ENCODE data around the gene PPP3CA. TPM values are rescaled to one million over a fixed set of nuclear protein-coding genes. Genes with fewer than 3 reads are reported as not detected.

The PPP3CA gene
- total and polyA plus RNA-seq, 2 donors from 2014 or later: 6.9 to 31.5 TPM

DNA sequence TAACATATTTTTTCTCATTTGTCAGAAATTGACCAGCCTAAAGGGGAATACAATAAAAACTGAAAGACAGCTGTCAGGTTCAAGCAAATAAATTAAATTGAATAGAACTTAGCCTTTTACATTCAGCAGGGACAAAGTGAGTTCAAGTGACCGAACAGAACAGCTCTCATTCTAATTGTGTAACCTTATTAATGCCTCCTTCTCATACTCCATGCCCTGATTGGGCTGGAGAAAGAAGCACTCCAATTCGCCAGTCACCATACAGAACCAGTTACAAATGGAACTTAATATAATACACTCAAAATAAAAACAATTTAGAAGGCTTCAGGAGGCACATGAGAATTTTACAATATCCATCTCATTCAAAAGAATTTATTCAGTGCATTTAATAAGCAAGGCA is 8.0 kb downstream of the PPP3CA start:
- FAIRE-seq (no peak), DNase-seq (no peak)
- no peaks in the 10 kb centered on the region for H3K27me3 ChIP-seq (ENCODE audit: control insufficient read depth, insufficient read depth, low read length)
- H3K9ac ChIP-seq (ENCODE audit: low read length in 3 of 3): no peak overlapping the region
- H3K4me1 ChIP-seq (ENCODE audit: control insufficient read depth in 2 of 3, insufficient read depth in 2 of 3, low read depth in 1 of 3, low read length in 3 of 3): no peaks in the 10 kb centered on the region
- TF ChIP-seq, protein P1, sequence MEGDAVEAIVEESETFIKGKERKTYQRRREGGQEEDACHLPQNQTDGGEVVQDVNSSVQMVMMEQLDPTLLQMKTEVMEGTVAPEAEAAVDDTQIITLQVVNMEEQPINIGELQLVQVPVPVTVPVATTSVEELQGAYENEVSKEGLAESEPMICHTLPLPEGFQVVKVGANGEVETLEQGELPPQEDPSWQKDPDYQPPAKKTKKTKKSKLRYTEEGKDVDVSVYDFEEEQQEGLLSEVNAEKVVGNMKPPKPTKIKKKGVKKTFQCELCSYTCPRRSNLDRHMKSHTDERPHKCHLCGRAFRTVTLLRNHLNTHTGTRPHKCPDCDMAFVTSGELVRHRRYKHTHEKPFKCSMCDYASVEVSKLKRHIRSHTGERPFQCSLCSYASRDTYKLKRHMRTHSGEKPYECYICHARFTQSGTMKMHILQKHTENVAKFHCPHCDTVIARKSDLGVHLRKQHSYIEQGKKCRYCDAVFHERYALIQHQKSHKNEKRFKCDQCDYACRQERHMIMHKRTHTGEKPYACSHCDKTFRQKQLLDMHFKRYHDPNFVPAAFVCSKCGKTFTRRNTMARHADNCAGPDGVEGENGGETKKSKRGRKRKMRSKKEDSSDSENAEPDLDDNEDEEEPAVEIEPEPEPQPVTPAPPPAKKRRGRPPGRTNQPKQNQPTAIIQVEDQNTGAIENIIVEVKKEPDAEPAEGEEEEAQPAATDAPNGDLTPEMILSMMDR (IDR thresholded peaks at IDR 0.05; ENCODE audit: borderline replicate concordance, extremely low read depth, insufficient read depth): no peak
- no peak overlapping the region for H3K4me3 ChIP-seq (ENCODE audit: low read length in 3 of 3)
- H3K27ac ChIP-seq (ENCODE audit: low read depth in 2 of 2, low read length in 2 of 2): no peak overlapping the region
- no peaks in the 10 kb centered on the region for H3K36me3 ChIP-seq (ENCODE audit: control insufficient read depth in 2 of 3, insufficient read depth in 3 of 3, low read length in 3 of 3)
- no peaks in the 10 kb centered on the region for H3K9me3 ChIP-seq (ENCODE audit: control insufficient read depth in 2 of 3, insufficient read depth in 1 of 3, low read length in 3 of 3)
- intact Hi-C loops (cut with DNase I): no loop called here

DNA sequence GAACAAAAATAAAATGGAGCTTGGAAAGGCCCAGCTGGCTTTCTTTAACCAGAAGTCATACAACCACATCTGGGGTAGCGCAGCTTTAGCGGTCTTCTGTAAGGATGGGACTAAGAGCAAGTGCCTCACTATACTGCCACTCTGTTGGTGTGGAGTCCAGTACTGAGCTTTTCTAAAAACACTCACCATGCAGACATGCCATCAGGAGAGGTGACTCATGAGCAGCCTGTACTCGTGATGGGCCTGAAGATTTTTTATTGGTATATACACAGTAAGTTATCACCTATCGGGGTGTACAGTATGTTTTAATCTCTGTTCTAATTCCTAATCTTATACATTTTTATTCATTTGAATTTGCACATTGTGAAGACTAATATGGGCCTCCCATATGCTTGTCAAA is 9.6 kb downstream of the PPP3CA start:
- intact Hi-C loops (cut with DNase I): no loop called here
- FAIRE-seq (no peak), DNase-seq (no peak)
- Histone ChIP-seq H3K36me3 (ENCODE audit: control insufficient read depth in 2 of 3, insufficient read depth in 3 of 3, low read length in 3 of 3) (no peaks in the 10 kb centered on the region), H3K27ac (ENCODE audit: low read depth in 2 of 2, low read length in 2 of 2) (no peak overlapping the region), H3K4me1 (ENCODE audit: control insufficient read depth in 2 of 3, insufficient read depth in 2 of 3, low read depth in 1 of 3, low read length in 3 of 3) (no peaks in the 10 kb centered on the region), H3K4me3 (ENCODE audit: low read length in 3 of 3) (no peak overlapping the region), H3K9ac (ENCODE audit: low read length in 3 of 3) (no peak overlapping the region), H3K9me3 (ENCODE audit: control insufficient read depth in 2 of 3, insufficient read depth in 1 of 3, low read length in 3 of 3) (no peaks in the 10 kb centered on the region), H3K27me3 (ENCODE audit: control insufficient read depth, insufficient read depth, low read length) (no peaks in the 10 kb centered on the region)
- TF ChIP-seq, protein P1 (IDR thresholded peaks at IDR 0.05; ENCODE audit: borderline replicate concordance, extremely low read depth, insufficient read depth): no peak

DNA sequence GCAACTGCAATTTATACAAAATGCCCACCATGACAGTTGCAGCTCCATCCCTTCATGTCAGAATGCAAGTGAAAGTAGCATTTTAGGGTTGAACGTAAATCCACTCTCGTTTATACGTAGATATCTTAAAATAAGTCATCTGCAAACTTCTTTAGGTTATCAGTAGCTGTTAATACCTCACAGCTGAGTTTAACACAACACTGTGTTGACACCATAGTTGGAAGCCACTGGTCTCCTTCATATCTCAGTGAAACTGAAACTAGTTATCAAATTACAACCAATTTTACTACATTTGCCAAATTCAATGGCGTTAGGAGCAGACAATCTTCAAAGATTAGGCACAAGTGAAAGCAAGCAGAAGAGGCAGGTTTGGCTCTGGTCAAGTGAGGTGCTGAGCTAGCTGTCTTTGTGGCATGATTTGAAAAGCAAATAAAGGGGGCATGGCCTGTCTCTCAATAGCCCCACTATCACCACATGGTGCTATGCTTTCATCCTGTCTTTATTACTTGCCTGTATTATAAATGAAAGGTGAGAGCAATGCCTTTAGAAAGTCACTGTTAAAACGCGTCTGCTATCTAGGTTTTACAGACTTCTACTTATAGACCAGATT is 12.3 kb downstream of the PPP3CA start:
- no peak for DNase-seq
- no peak for FAIRE-seq
- no peaks in the 10 kb centered on the region for H3K4me1 ChIP-seq (ENCODE audit: control insufficient read depth in 2 of 3, insufficient read depth in 2 of 3, low read depth in 1 of 3, low read length in 3 of 3)
- H3K9me3 ChIP-seq (ENCODE audit: control insufficient read depth in 2 of 3, insufficient read depth in 1 of 3, low read length in 3 of 3): no peaks in the 10 kb centered on the region
- no peaks in the 10 kb centered on the region for H3K27me3 ChIP-seq (ENCODE audit: control insufficient read depth, insufficient read depth, low read length)
- H3K36me3 ChIP-seq (ENCODE audit: control insufficient read depth in 2 of 3, insufficient read depth in 3 of 3, low read length in 3 of 3): no peaks in the 10 kb centered on the region
- H3K9ac ChIP-seq (ENCODE audit: low read length in 3 of 3): no peak overlapping the region
- intact Hi-C loops (cut with DNase I): no loop called here
- no peak overlapping the region for H3K27ac ChIP-seq (ENCODE audit: low read depth in 2 of 2, low read length in 2 of 2)
- TF ChIP-seq, protein P1 (IDR thresholded peaks at IDR 0.05; ENCODE audit: borderline replicate concordance, extremely low read depth, insufficient read depth): no peak
- H3K4me3 ChIP-seq (ENCODE audit: low read length in 3 of 3): no peak overlapping the region

DNA sequence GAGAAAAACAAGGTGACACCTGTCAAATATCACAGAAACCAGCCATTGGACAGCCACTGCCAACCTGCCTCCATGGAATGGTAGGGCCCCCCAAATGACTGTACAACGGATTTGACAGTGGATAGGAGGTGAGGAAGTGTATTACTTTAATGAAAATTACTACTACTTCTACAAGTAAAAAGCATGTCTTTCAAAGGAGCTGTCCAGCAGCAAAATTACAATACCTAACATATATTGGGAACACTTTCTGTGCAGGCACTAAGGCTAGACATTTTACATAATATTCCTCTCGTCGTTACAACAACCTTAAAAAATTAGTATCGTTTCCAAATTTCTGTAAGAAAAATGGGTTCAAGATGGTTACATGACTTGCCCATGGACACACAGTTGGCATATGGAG is 14.9 kb downstream of the PPP3CA start:
- intact Hi-C loops (cut with DNase I): no loop called here
- FAIRE-seq: no peak
- no peak for DNase-seq

More for the DNA sequence above, 14.9 kb downstream of the PPP3CA start:
- Histone ChIP-seq H3K27me3 (ENCODE audit: control insufficient read depth, insufficient read depth, low read length) (no peaks in the 10 kb centered on the region), H3K36me3 (ENCODE audit: control insufficient read depth in 2 of 3, insufficient read depth in 3 of 3, low read length in 3 of 3) (no peaks in the 10 kb centered on the region), H3K9me3 (ENCODE audit: control insufficient read depth in 2 of 3, insufficient read depth in 1 of 3, low read length in 3 of 3) (no peaks in the 10 kb centered on the region), H3K27ac (ENCODE audit: low read depth in 2 of 2, low read length in 2 of 2) (no peak overlapping the region), H3K4me1 (ENCODE audit: control insufficient read depth in 2 of 3, insufficient read depth in 2 of 3, low read depth in 1 of 3, low read length in 3 of 3) (no peaks in the 10 kb centered on the region), H3K9ac (ENCODE audit: low read length in 3 of 3) (no peak overlapping the region), H3K4me3 (ENCODE audit: low read length in 3 of 3) (no peak overlapping the region)
- TF ChIP-seq, protein P1 (IDR thresholded peaks at IDR 0.05; ENCODE audit: borderline replicate concordance, extremely low read depth, insufficient read depth): no peak
